ENCODE measurements around the gene CASTOR1.
A peak's percentile ranks its signal among the peaks of the same experiment; 100 is the strongest.

CASTOR1 gene

GRCh38 chr22:30262917-30263741 lies 26.2 kb downstream of the CASTOR1 start:
- peak; percentile 79 for DNase-seq

GRCh38 chr22:30262112-30262511 lies 27.2 kb downstream of the CASTOR1 start:
- DNase-seq = no peak

DNA sequence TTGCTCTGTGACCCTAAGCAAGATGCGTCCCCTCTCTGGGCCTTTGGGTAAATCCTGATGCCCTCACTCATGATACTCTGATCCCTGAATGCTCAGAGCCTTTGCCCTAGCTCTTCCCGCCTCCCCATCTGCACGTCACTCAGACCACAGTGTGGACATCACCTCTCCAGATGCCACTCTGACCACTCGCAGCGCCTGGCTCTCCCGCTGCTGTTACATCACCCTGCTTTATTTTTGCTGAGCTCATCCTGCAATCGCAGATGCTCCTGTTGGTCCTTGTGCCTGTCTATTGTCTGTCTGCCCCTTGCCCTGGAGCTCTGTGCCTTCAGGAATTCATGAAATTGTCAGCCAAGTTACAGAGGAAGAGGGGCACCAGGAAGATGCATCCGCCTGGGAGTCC lies 28.2 kb downstream of the CASTOR1 start:
- no peak for DNase-seq

DNA sequence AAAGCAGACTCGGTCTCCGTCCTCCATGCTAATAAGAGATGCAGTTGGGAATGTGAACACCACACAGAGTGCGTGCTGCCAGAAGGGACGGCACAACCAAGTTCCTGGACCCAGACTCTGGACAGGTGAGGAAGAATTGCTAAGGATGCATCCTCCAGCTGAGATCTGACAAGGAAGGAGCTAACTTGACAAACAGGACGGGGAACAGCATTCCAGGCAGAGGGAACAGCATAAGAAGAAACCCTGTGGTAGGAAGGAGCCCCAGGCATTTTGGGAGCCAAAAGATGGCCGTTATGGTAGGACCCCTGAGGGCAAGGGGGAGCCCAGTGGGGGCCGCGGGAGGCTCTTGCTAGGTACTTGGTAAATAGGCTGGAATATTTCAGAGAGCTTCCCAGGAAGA lies 28.6 kb downstream of the CASTOR1 start:
- DNase-seq = no peak

DNA sequence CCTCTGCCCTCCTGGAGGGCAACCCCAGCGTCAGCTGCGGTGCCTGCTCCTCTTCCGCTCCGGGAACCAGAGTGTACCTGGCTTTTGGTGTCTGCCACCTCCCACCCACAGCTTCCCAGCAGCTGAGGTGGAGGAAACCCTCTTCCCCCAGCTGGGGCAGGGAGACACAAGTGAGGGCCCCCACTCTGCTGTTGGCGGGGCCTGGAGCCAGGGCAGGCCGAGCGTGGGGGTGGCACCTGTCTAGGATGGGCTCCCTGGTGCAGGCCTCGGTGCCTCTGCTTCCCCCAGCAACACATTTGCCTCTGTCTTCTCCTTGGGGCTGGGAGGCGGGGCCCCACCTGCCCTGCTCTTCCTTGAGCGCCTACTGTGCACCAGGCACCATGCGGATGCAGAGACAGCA lies 29.0 kb downstream of the CASTOR1 start:
- DNase-seq = no peak

DNA sequence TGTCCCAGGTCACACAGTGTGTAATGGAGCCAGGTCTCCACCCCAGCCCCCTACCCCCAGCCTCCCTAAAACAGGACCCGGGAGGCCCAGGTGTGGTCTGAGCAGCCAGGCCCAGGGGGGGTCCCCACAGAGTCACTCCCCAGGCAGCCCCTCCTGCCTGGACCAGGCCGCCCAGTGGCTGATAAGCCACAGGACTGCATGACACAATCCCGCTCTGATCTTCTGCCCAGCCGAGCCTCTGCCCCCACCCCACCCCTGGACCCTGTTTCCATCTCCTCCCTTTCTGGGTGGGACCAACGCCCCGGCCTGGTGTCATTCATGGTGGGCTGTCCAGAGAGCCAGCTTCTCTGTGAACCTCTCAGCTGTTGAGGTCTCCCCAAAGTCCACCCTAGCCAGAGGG lies 35.0 kb downstream of the CASTOR1 start:
- DNase-seq = no peak

GRCh38 chr22:30253205-30253852 lies 36.0 kb downstream of the CASTOR1 start:
- DNase-seq = no peak

GRCh38 chr22:30252411-30253204 lies 36.7 kb downstream of the CASTOR1 start:
- no peak for DNase-seq

DNA sequence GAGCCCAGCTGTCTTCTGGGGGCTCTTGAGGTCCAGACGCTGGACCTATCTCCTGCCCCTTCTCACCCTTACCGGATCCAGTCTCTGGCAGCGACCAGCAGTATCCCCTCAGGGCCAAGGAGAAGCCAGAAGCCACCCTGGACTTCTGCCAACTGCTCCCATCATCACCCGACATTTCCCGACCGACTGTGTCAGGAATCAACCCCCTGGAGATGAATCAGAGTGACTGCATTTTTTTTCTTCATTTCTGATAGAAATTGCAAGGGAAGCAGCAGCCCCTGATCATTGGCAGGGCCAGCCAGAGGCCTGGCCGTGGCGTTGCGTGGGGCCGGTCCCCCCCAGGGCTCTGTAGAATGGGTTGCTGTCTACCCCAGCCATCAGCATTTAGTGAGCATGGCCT lies 37.6 kb downstream of the CASTOR1 start:
- no peak for DNase-seq

DNA sequence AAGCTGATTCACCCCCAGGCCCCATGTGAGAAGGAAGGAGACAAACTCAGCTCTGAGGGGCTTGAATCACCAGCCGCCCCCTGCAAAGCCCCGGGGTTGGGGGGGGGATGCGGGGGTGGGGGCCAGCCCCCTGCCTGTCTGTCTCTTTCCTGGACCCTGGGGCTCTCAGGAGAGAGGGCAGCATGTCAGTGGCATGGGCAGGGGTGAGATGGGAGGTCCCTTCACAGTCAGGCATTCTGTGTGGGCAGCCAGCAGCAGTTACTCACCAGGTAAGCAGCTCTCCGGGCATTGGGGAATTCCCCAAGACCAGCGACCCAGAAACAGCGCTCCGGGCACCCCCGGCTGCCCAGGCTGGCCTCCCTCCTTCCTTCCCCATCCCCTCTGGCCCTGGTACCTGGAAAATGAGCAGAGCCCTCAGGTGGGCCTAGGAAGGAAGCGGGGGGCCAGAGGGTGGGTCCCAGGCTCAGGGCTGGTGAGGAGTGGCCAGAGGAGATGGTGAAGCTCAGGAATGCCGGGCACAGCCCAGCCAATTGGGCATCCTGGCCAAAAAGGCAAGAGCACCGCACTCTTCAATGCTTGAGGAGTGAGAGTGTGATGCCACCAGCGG lies 38.5 kb downstream of the CASTOR1 start:
- no peak for DNase-seq

- DNase-seq = no peak
Measured at GRCh38 chr22:30250039-30250565, 39.2 kb downstream of the CASTOR1 start.

GRCh38 chr22:30249049-30250038 lies 40.0 kb downstream of the CASTOR1 start:
- no peak for DNase-seq

- no peak for DNase-seq
Measured at GRCh38 chr22:30248484-30248883, 40.8 kb downstream of the CASTOR1 start.

GRCh38 chr22:30247974-30248373 lies 41.3 kb downstream of the CASTOR1 start:
- DNase-seq = no peak

DNA sequence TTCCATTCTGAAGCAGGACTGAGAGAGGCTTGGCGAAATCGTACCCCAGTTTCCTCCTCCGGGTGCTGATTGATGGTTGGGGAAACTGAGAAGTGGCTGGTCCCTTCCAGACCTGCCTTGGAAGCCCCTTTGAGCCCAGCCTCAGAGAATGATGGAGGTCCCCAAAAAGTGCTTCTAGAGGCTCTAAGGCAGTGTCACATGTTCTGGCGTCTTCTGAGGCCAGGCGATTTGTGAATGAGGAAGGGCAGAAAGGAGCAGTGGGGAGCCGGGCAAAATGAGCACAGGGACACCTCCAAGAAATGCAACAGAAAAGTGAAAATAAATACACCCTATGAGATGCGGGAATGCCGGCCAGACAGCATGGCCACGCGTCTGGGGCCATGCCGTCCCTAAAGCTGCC lies 41.7 kb downstream of the CASTOR1 start:
- no peak for DNase-seq

DNA sequence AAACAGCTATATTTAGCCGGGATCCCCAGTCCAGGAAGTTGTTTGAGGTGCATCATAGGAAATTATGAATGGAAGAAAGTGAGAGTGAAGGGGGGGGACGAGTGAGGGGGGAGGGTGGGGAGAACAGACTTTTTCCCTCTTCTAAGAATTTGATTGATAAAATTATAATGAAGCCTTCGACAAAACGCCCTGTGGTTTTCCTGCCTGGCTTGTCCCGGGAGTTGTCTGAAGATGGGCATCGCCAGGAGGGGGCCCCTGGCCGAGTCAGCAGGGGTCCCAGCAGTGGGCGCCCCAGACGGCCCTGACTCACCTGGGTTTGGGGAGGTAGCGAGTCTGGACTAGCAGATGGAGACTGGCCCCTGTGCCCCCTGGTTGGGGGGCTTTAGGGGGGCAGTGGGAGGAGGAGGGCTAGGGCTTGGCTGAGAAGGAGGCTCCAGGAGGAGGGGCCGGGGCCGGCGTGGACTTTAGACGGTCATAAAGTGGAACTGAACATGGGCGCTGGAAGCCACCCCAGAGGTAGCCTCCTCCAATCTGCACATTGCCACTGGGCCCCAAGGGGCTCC lies 42.4 kb downstream of the CASTOR1 start:
- no peak for DNase-seq

GRCh38 chr22:30245985-30246813 lies 43.1 kb downstream of the CASTOR1 start, which contains the start of gene LIF:
Gene LIF, minus strand, starts transcription at chr22:30246759. Its CDS starts 64 bp downstream, at chr22:30246695.
- DNase-seq = peak; percentile 46

GRCh38 chr22:30245181-30245984 lies 43.9 kb downstream of the CASTOR1 start:
- no peak for DNase-seq

- no peak for DNase-seq
Measured at GRCh38 chr22:30244641-30245040, 44.7 kb downstream of the CASTOR1 start.

Data from CD4-positive, alpha-beta T cell treated with Interleukin-21 for 1 hour (primary cell).